ENCODE measurements around the gene SPTLC2.

The SPTLC2 gene

GRCh38 chr14:77603654-77604255, 12.7 kb downstream of the SPTLC2 start:
- no peak for DNase-seq (ENCODE audit: low spot score)
- in situ Hi-C loops (cut with MboI; ENCODE audit: low sequenced_read_pairs, unreplicated experiment): no loop called here
- TF ChIP-seq CTCF (IDR thresholded peaks at IDR 0.05; ENCODE audit: borderline replicate concordance, control extremely low read depth, extremely low read depth, insufficient read depth, missing control alignments): no peak

GRCh38 chr14:77603031-77603430, 13.4 kb downstream of the SPTLC2 start:
- DNase-seq (ENCODE audit: low spot score): no peak
- in situ Hi-C loops (cut with MboI; ENCODE audit: low sequenced_read_pairs, unreplicated experiment): no loop called here
- TF ChIP-seq CTCF (IDR thresholded peaks at IDR 0.05; ENCODE audit: borderline replicate concordance, control extremely low read depth, extremely low read depth, insufficient read depth, missing control alignments): no peak

- TF ChIP-seq CTCF (IDR thresholded peaks at IDR 0.05; ENCODE audit: borderline replicate concordance, control extremely low read depth, extremely low read depth, insufficient read depth, missing control alignments): no peak
- in situ Hi-C loops (cut with MboI; ENCODE audit: low sequenced_read_pairs, unreplicated experiment): no loop called here
- no peak for DNase-seq (ENCODE audit: low spot score)
Measured at GRCh38 chr14:77601846-77602619, 14.4 kb downstream of the SPTLC2 start.

- TF ChIP-seq CTCF (IDR thresholded peaks at IDR 0.05; ENCODE audit: borderline replicate concordance, control extremely low read depth, extremely low read depth, insufficient read depth, missing control alignments): no peak
- DNase-seq (ENCODE audit: low spot score): no peak
- in situ Hi-C loops (cut with MboI; ENCODE audit: low sequenced_read_pairs, unreplicated experiment): no loop called here
Measured at GRCh38 chr14:77599889-77600288, 16.5 kb downstream of the SPTLC2 start.

- no peak for DNase-seq (ENCODE audit: low spot score)
- in situ Hi-C loops (cut with MboI; ENCODE audit: low sequenced_read_pairs, unreplicated experiment): no loop called here
- TF ChIP-seq CTCF (IDR thresholded peaks at IDR 0.05; ENCODE audit: borderline replicate concordance, control extremely low read depth, extremely low read depth, insufficient read depth, missing control alignments): no peak
Measured at GRCh38 chr14:77598366-77599070, 17.9 kb downstream of the SPTLC2 start.

- in situ Hi-C loops (cut with MboI; ENCODE audit: low sequenced_read_pairs, unreplicated experiment): no loop called here
- TF ChIP-seq CTCF (IDR thresholded peaks at IDR 0.05; ENCODE audit: borderline replicate concordance, control extremely low read depth, extremely low read depth, insufficient read depth, missing control alignments): no peak
- peak; percentile 48 for DNase-seq (ENCODE audit: low spot score)
Measured at GRCh38 chr14:77593501-77593961, 22.9 kb downstream of the SPTLC2 start.

All from GM13976 (cell line).